Colonic mucosa (tissue), 4 donors: ENCODE data around the gene KRT84. TPM values are rescaled to one million over a fixed set of nuclear protein-coding genes. Genes with fewer than 3 reads are reported as not detected.

Source experiments
- DNase-seq: peaks from one replicate; pipeline ENCODE4 v3.0.0-alpha.2; 2020
- H3K27ac ChIP-seq: fragments of 200-600 bp; one replicate; pipeline ENCODE4 v1.8.0; 2021
- H3K27me3 ChIP-seq: fragments of 200-600 bp; one replicate; pipeline ENCODE4 v1.8.0; 2021
- H3K36me3 ChIP-seq: fragments of 200-600 bp; one replicate; pipeline ENCODE4 v1.8.0; 2021
- H3K4me1 ChIP-seq: fragments of 200-600 bp; one replicate; pipeline ENCODE4 v1.8.0; 2021; ENCODE audit warnings: mild to moderate bottlenecking
- H3K4me3 ChIP-seq: fragments of 200-600 bp; one replicate; pipeline ENCODE4 v1.8.0; 2021
- H3K9ac ChIP-seq, 2 donors: one replicate each; pipeline ENCODE4 v1.7.0; 2013; ENCODE audit warnings: control low read depth in 2 of 2, low read depth in 2 of 2, low read length in 2 of 2
- H3K9me3 ChIP-seq: fragments of 200-600 bp; one replicate; pipeline ENCODE4 v1.8.0; 2021
- intact Hi-C: fragments of 100-400 bp; cut with DNase I; formaldehyde crosslinking; loops from one replicate; pipeline ENCODE4 v1.14.1; 2022
- total RNA-seq, 2 donors: library from RNA; stranded (reverse); fragmentation: NEBNext Ultra II Directional in 1 of 2; extraction: Animal tissue kit (Norgen Biotek cat#: 25700) in 1 of 2; gene quantifications; one replicate each; pipeline ENCODE4 v1.2.1, GENCODE V29; 2021
- TF ChIP-seq, protein P1 (sequence below): fragments of 200-600 bp; IDR thresholded peaks from one replicate; pipeline ENCODE4 v1.8.0; 2022; ENCODE audit warnings: antibody characterized with exemption, mild to moderate bottlenecking
- donor health status: healthy.
- donor health status: DM: no; HTN: no; CAD: no.
- donor health status: DM: no; HTN: no; CAD: no.

Gene KRT84
- total RNA-seq, 2 donors from 2014 or later: not detected

DNA sequence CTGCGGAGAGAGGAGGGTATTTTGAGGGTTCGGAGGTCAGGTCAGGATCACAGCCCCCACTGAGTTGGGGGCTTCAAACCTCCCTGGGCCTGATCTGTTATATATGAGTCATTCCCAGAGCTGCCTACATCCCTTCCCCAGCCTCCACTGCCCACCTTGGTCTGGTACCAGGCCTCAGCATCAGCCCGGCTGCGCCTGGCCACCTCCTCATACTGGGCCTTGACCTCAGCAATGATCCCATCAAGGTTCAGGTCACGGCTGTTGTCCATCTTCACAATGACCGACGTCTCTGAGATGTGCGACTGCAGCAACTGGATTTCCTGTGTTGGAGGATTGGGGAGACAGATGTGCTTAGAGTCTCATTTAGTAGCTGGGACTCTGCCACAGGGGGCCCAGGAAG, 4.2 kb downstream of the KRT84 start:
- Histone ChIP-seq H3K4me3 (no peak overlapping the region), H3K27ac (no peak overlapping the region), H3K4me1 (no peaks in the 10 kb centered on the region), H3K9me3 (no peaks in the 10 kb centered on the region), H3K36me3 (no peaks in the 10 kb centered on the region), H3K9ac (no peak overlapping the region), H3K27me3 (no peaks in the 10 kb centered on the region)
- no peak for DNase-seq
- intact Hi-C loops: no loop called here
- TF ChIP-seq, protein P1, sequence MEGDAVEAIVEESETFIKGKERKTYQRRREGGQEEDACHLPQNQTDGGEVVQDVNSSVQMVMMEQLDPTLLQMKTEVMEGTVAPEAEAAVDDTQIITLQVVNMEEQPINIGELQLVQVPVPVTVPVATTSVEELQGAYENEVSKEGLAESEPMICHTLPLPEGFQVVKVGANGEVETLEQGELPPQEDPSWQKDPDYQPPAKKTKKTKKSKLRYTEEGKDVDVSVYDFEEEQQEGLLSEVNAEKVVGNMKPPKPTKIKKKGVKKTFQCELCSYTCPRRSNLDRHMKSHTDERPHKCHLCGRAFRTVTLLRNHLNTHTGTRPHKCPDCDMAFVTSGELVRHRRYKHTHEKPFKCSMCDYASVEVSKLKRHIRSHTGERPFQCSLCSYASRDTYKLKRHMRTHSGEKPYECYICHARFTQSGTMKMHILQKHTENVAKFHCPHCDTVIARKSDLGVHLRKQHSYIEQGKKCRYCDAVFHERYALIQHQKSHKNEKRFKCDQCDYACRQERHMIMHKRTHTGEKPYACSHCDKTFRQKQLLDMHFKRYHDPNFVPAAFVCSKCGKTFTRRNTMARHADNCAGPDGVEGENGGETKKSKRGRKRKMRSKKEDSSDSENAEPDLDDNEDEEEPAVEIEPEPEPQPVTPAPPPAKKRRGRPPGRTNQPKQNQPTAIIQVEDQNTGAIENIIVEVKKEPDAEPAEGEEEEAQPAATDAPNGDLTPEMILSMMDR: no peak

DNA sequence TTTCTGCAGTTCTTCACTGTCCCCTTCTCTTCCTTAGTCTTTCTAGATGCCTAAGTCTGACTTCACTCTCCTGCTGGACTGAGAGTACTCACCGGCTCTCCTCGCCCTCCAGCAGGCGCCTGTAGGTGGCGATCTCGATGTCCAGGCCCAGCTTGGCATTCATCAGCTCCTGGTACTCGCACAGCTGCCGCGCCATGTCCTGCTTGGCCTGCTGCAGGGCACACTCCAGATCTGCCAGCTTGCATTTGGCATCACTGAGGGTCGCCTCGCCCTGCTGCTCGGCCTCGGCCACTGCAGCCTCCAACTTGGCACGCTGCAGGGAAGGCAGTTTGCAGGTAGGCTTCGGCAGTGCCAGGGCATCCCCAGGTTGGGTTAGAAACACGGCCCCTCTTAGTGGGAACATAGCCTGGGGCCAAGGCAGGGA, 5.2 kb downstream of the KRT84 start:
- Histone ChIP-seq H3K4me3 (no peak overlapping the region), H3K9me3 (no peaks in the 10 kb centered on the region), H3K36me3 (no peaks in the 10 kb centered on the region), H3K27ac (no peak overlapping the region), H3K4me1 (no peaks in the 10 kb centered on the region), H3K27me3 (no peaks in the 10 kb centered on the region), H3K9ac (no peak overlapping the region)
- DNase-seq: peak; percentile 34
- TF ChIP-seq, protein P1: peak; percentile 34
- intact Hi-C loops: no loop called here

- no peak overlapping the region for H3K27ac ChIP-seq
- H3K36me3 ChIP-seq: no peaks in the 10 kb centered on the region
- H3K9ac ChIP-seq: no peak overlapping the region
- no peaks in the 10 kb centered on the region for H3K27me3 ChIP-seq
- H3K9me3 ChIP-seq: no peaks in the 10 kb centered on the region
- TF ChIP-seq, protein P1: no peak
- no peak overlapping the region for H3K4me3 ChIP-seq
- intact Hi-C loops: loop anchor here (10.0 kb wide), 1 partner anchor 595 kb away; no protein-coding TSS in a partner anchor
- DNase-seq: no peak
- H3K4me1 ChIP-seq: no peaks in the 10 kb centered on the region
These were observed 5.9 kb downstream of the KRT84 start for GRCh38 chr12:52379536-52379935.

DNA sequence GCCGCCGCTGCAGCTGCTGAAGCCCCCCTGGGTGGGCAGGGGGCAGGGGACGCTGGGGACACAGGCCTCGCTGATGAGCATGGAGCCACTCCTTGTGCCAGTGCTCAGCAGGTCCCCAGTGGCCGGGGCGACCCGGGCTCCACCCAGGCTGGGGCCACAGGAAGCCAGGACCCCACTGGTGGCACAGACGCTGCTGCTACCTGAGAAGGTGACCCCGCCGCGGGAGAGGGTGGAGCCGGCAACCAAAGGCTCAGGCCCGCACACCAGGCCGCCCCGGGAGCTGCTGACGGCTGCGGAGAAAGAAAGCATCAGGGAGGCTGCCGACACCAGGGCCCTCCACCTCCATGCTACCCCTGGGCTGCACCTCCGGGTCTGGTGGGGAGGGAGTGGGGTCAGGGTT, 7.4 kb downstream of the KRT84 start:
- Histone ChIP-seq H3K36me3 (no peaks in the 10 kb centered on the region), H3K4me1 (no peaks in the 10 kb centered on the region), H3K9ac (no peak overlapping the region), H3K9me3 (no peaks in the 10 kb centered on the region), H3K27ac (no peak overlapping the region), H3K4me3 (no peak overlapping the region), H3K27me3 (no peaks in the 10 kb centered on the region)
- DNase-seq: no peak
- TF ChIP-seq, protein P1: no peak
- intact Hi-C loops: loop anchor here (10.0 kb wide), 1 partner anchor 597 kb away; no protein-coding TSS in a partner anchor

- Histone ChIP-seq H3K27ac (no peak overlapping the region), H3K4me3 (no peak overlapping the region), H3K36me3 (no peaks in the 10 kb centered on the region), H3K9ac (no peak overlapping the region), H3K27me3 (no peaks in the 10 kb centered on the region), H3K4me1 (no peaks in the 10 kb centered on the region), H3K9me3 (no peaks in the 10 kb centered on the region)
- TF ChIP-seq, protein P1: no peak
- DNase-seq: no peak
- intact Hi-C loops: loop anchor here (10.0 kb wide), 1 partner anchor 598 kb away; no protein-coding TSS in a partner anchor
These were observed 8.2 kb downstream of the KRT84 start for GRCh38 chr12:52377266-52377665.
